SK-N-SH (cell line): ENCODE results near the gene KMT2B. TPM values are rescaled to one million over a fixed set of nuclear protein-coding genes. Genes with fewer than 3 reads are reported as not detected.

Experiments
- CTCF ChIA-PET: fragments of 300-600, 350-600 bp; formaldehyde crosslinking; extraction: SDS; loops from one replicate; lab custom pipeline; 2021; lab: Yijun Ruan, JAX
- POLR2A ChIA-PET: fragments of 350-600 bp; sonication (Branson Sonifier 250); formaldehyde crosslinking; extraction: SDS; loops from one replicate; lab custom pipeline; 2020; ENCODE audit warnings: antibody characterized with exemption, inconsistent platforms; lab: Yijun Ruan, JAX
- DNase-seq: peaks from one replicate; pipeline ENCODE4 v3.0.0; 2012
- H2AFZ ChIP-seq: fragments of 200-600 bp; sonication (generic); 2 replicates; pipeline ENCODE4 v1.8.1; 2016; ENCODE audit warnings: antibody characterized with exemption, mild to moderate bottlenecking, low read depth
- H3F3A ChIP-seq: fragments of 200-600 bp; sonication (generic); replicated peaks from 2 replicates; pipeline ENCODE3; 2016; ENCODE audit warnings: antibody characterized with exemption, mild to moderate bottlenecking; ENCODE audit not compliant: insufficient read depth
- H3K27ac ChIP-seq, 2 experiments: fragments of 200-500 bp in 1 of 2; fragments of 200-600 bp in 1 of 2; sonication (Bioruptor generic) in 1 of 2; sonication (generic), shearing (Covaris generic) in 1 of 2; 2 replicates each; pipeline versions ENCODE4 v1.5.1 to v1.6.1; 2014 to 2016; ENCODE audit warnings: low read depth in 2 of 2, inconsistent platforms in 1 of 2, low read length in 1 of 2, mild to moderate bottlenecking in 1 of 2, mixed read lengths in 1 of 2
- H3K27me3 ChIP-seq: fragments of 200-600 bp; sonication (generic), shearing (Covaris generic); 2 replicates; pipeline ENCODE4 v1.6.1; 2016; ENCODE audit warnings: mixed run types; ENCODE audit not compliant: insufficient read depth
- H3K36me3 ChIP-seq, 2 experiments: fragments of 200-500 bp in 1 of 2; fragments of 200-600 bp in 1 of 2; sonication (Bioruptor generic) in 1 of 2; sonication (generic) in 1 of 2; replicated peaks in 1 of 2; 2 replicates each; pipeline versions ENCODE3 to v1.5.1; 2014 to 2016; ENCODE audit warnings: low read length in 1 of 2, mild to moderate bottlenecking in 1 of 2; ENCODE audit not compliant: insufficient read depth in 2 of 2, control insufficient read depth in 1 of 2
- H3K4me1 ChIP-seq, 2 experiments: fragments of 200-500 bp in 1 of 2; fragments of 200-600 bp in 1 of 2; sonication (Bioruptor generic) in 1 of 2; sonication (generic), shearing (Covaris generic) in 1 of 2; 2 replicates each; pipeline versions ENCODE4 v1.5.1 to v1.6.1; 2014 to 2016; ENCODE audit warnings: low read depth in 1 of 2, low read length in 1 of 2, mixed run types in 1 of 2; ENCODE audit not compliant: insufficient read depth in 2 of 2, control insufficient read depth in 1 of 2
- H3K4me2 ChIP-seq: fragments of 200-600 bp; sonication (generic), shearing (Covaris generic); 2 replicates; pipeline ENCODE4 v1.6.1; 2017; ENCODE audit warnings: mixed run types
- H3K4me3 ChIP-seq, 2 experiments: fragments of 200-500 bp in 1 of 2; fragments of 200-600 bp in 1 of 2; sonication (Bioruptor generic) in 1 of 2; sonication (generic), shearing (Covaris generic) in 1 of 2; 2 replicates each; pipeline versions ENCODE4 v1.5.1 to v1.8.1; 2014 to 2016; ENCODE audit warnings: low read depth in 2 of 2, inconsistent platforms in 1 of 2, low read length in 1 of 2, mild to moderate bottlenecking in 1 of 2, mixed read lengths in 1 of 2, moderate library complexity in 1 of 2
- H3K79me2 ChIP-seq: fragments of 200-600 bp; sonication (generic); 2 replicates; pipeline ENCODE4 v1.8.1; 2017; ENCODE audit warnings: mild to moderate bottlenecking; ENCODE audit not compliant: insufficient read depth
- H3K9ac ChIP-seq: fragments of 200-600 bp; sonication (generic); 2 replicates; pipeline ENCODE4 v1.6.1; 2017; ENCODE audit warnings: mixed run types
- H3K9me2 ChIP-seq: fragments of 200-600 bp; sonication (generic); 2 replicates; pipeline ENCODE4 v1.6.1; 2017; ENCODE audit warnings: mixed run types
- H3K9me3 ChIP-seq: fragments of 200-600 bp; sonication (generic); 2 replicates; pipeline ENCODE4 v1.6.1; 2017; ENCODE audit warnings: mixed run types, mild to moderate bottlenecking, moderate library complexity
- H4K20me1 ChIP-seq: fragments of 200-600 bp; sonication (generic); 2 replicates; pipeline ENCODE4 v1.6.1; 2017; ENCODE audit warnings: mild to moderate bottlenecking, mixed run types; ENCODE audit not compliant: insufficient read depth
- ELF1 ChIP-seq: IDR thresholded peaks from 2 replicates; pipeline ENCODE4 v1.4.0; 2012
- FOSL2 ChIP-seq: IDR thresholded peaks from 2 replicates; pipeline ENCODE4 v1.4.0; 2012; ENCODE audit warnings: low read depth, mild to moderate bottlenecking, moderate library complexity, borderline replicate concordance
- JUND ChIP-seq: IDR thresholded peaks from 2 replicates; pipeline ENCODE4 v1.4.0; 2012
- PBX3 ChIP-seq: IDR thresholded peaks from 2 replicates; pipeline ENCODE4; 2012
- POLR2AphosphoS5 ChIP-seq: IDR thresholded peaks from 2 replicates; pipeline ENCODE4 v1.6.1; 2012; ENCODE audit warnings: low read depth, low read length
- RCOR1 ChIP-seq: fragments of 150-350 bp; IDR thresholded peaks from 2 replicates; pipeline ENCODE4 v1.6.1; 2017; ENCODE audit warnings: antibody characterized with exemption, low read length
- RFX5 ChIP-seq: IDR thresholded peaks from 2 replicates; pipeline ENCODE4 v1.6.1; 2012; ENCODE audit warnings: mild to moderate bottlenecking, improper control_type of control experiment, low read length
- RXRA ChIP-seq: IDR thresholded peaks from 2 replicates; pipeline ENCODE4 v1.4.0; 2012; ENCODE audit warnings: low read depth, mild to moderate bottlenecking, borderline replicate concordance
- SIN3A ChIP-seq: IDR thresholded peaks from 2 replicates; pipeline ENCODE4 v1.6.1; 2012; ENCODE audit warnings: low read depth, mild to moderate bottlenecking, low read length, moderate library complexity, borderline replicate concordance
- TCF12 ChIP-seq: IDR thresholded peaks from 2 replicates; pipeline ENCODE4 v1.4.0; 2012
- YY1 ChIP-seq: IDR thresholded peaks from 2 replicates; pipeline ENCODE4 v1.4.0; 2012; ENCODE audit warnings: low read depth, mild to moderate bottlenecking
- WGBS: methylation state at CpG from one replicate; pipeline ENCODE4 v1.1.6; 2017; ENCODE audit warnings: low lambda C conversion rate; 5-methylcytosine and 5-hydroxymethylcytosine counted together
- polyA plus RNA-seq, 3 experiments: library from polyadenylated mRNA; depleted of rRNA; stranded (reverse); fragments of >200 nt; gene quantifications; 2 replicates each; pipeline ENCODE4 v1.2.3, GENCODE V29; 2012
- TF ChIP-seq, protein P1 (sequence below): fragments of 150-350 bp; IDR thresholded peaks from 2 replicates; pipeline ENCODE4 v1.6.1; 2017; ENCODE audit warnings: antibody characterized with exemption, low read length, low read depth, borderline replicate concordance
- TF ChIP-seq, protein P2 (sequence below): IDR thresholded peaks from 2 replicates; pipeline ENCODE4 v1.6.1; 2012; ENCODE audit warnings: mild to moderate bottlenecking, low read depth, low read length, moderate library complexity

KMT2B gene
- polyA plus RNA-seq, 1 of the 3 experiments (the other 2 are of a cell fraction), result 29.2 TPM

DNA sequence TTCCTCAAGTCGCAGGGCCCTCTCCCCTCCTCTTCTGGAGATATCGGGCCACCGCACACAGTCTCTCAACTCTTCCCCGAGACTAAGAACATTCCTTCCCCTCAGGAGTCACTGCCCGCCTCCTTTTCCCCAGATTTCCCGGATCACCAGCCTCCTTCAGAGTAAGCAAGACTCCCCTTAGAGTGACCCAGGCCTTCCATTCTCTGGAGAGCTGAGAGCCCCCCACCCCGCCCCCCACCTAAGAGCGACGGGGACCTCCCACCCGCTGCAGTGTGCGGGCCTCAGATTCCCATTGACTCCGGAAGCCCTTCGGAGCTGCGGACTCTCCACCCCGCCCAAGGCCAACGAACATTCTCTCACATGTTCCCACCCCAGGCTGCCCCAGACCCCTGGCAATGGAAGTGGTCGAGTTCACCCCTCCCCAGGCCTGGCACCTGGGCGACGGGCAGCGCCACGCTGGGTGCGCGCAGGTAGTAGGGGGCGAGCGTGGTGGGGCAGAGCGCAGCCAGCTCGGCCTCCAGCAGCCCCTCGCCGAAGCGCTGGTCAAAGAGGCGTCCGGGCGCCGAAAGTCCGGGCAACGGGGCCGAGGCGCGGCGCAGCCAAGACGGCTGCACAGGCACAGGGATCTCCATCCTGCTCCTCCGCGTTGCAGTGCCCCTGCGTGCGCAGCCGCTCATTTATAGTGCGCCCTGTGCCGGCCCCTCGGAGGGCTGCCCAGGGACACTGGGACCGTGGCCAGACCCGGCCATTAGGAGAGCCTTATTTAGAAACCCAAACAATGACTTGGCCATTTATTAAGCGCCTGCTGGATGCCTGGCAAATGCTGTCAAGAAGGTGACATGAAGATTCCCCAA lies 38.8 kb downstream of the KMT2B start, which contains the start of gene HSPB6:
Gene HSPB6 (minus strand): TSS at position 653 of the 854 bp plus-strand sequence. CDS start 21 bp downstream, at position 632.
- ChIA-PET CTCF (interaction anchor here (0.9 to 1.5 kb wide), 2 partner anchors 12 to 63 kb away, joined by 4 to 5 read pairs; partner anchors contain the start of genes PSENEN and U2AF1L4), POLR2A (interaction anchor here (0.8 to 1.7 kb wide), 4 partner anchors 9 to 16 kb away, joined by 3 to 11 read pairs (median 4); partner anchors contain the start of genes LIN37 and U2AF1L4)
- H3K4me2 ChIP-seq, result peak within 1 kb of the TSS; percentile 95
- peak within 1 kb of the TSS; percentile 93 to 98 for H3K27ac ChIP-seq
- WGBS, result 93% methylated on average over 46 of the region's 52 CpGs
- H4K20me1 ChIP-seq, result peaks cover 4% of the 10 kb centered on the region
- peak within 1 kb of the TSS; percentile 63; the same call in 1 of the 2 replicates for H2AFZ ChIP-seq
- peaks cover 21 to 29% of the 10 kb centered on the region in 2 experiments for H3K36me3 ChIP-seq
- peak within 1 kb of the TSS; percentile 87 to 99 for H3K4me3 ChIP-seq
- no peaks in the 10 kb centered on the region for H3K27me3 ChIP-seq
- peaks cover 10% of the 10 kb centered on the region for H3F3A ChIP-seq
- H3K9ac ChIP-seq, result peak within 1 kb of the TSS; percentile 100
- peaks cover 27% of the 10 kb centered on the region for H3K79me2 ChIP-seq
- no peaks in the 10 kb centered on the region for H3K9me3 ChIP-seq
- no peak for DNase-seq
- H3K4me1 ChIP-seq, result peaks cover 7 to 19% of the 10 kb centered on the region in 2 experiments; a peak in 3 of 4 replicates
- TF ChIP-seq, protein P1, sequence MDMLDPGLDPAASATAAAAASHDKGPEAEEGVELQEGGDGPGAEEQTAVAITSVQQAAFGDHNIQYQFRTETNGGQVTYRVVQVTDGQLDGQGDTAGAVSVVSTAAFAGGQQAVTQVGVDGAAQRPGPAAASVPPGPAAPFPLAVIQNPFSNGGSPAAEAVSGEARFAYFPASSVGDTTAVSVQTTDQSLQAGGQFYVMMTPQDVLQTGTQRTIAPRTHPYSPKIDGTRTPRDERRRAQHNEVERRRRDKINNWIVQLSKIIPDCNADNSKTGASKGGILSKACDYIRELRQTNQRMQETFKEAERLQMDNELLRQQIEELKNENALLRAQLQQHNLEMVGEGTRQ, result no peak
- no peak for TF ChIP-seq JUND
- no peak for TF ChIP-seq RCOR1
- TF ChIP-seq RFX5, result no peak
- TF ChIP-seq, protein P2, sequence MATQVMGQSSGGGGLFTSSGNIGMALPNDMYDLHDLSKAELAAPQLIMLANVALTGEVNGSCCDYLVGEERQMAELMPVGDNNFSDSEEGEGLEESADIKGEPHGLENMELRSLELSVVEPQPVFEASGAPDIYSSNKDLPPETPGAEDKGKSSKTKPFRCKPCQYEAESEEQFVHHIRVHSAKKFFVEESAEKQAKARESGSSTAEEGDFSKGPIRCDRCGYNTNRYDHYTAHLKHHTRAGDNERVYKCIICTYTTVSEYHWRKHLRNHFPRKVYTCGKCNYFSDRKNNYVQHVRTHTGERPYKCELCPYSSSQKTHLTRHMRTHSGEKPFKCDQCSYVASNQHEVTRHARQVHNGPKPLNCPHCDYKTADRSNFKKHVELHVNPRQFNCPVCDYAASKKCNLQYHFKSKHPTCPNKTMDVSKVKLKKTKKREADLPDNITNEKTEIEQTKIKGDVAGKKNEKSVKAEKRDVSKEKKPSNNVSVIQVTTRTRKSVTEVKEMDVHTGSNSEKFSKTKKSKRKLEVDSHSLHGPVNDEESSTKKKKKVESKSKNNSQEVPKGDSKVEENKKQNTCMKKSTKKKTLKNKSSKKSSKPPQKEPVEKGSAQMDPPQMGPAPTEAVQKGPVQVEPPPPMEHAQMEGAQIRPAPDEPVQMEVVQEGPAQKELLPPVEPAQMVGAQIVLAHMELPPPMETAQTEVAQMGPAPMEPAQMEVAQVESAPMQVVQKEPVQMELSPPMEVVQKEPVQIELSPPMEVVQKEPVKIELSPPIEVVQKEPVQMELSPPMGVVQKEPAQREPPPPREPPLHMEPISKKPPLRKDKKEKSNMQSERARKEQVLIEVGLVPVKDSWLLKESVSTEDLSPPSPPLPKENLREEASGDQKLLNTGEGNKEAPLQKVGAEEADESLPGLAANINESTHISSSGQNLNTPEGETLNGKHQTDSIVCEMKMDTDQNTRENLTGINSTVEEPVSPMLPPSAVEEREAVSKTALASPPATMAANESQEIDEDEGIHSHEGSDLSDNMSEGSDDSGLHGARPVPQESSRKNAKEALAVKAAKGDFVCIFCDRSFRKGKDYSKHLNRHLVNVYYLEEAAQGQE, result no peak
- no peak for TF ChIP-seq SIN3A
- no peaks in the 10 kb centered on the region for H3K9me2 ChIP-seq

GRCh38 chr19:35757231-35757748 lies 39.5 kb downstream of the KMT2B start:
- H3K9me3 ChIP-seq, result no peaks in the 10 kb centered on the region
- H3K27ac ChIP-seq, result peak overlapping the region; percentile 93 to 98
- H3K9ac ChIP-seq, result peak overlapping the region; percentile 100
- CTCF ChIA-PET, result interaction anchor here (1.5 kb wide), 1 partner anchor 12 kb away, joined by 5 read pairs; the partner anchor contains the start of genes PSENEN and U2AF1L4
- DNase-seq, result peak; percentile 70
- no peaks in the 10 kb centered on the region for H3K9me2 ChIP-seq
- H3K27me3 ChIP-seq, result no peaks in the 10 kb centered on the region
- H3K36me3 ChIP-seq, result peaks cover 22 to 28% of the 10 kb centered on the region in 2 experiments
- H3K4me3 ChIP-seq, result peak overlapping the region; percentile 87 to 99
- peaks cover 7 to 19% of the 10 kb centered on the region in 2 experiments; a peak in 3 of 4 replicates for H3K4me1 ChIP-seq
- H3K4me2 ChIP-seq, result peak overlapping the region; percentile 95
- peaks cover 10% of the 10 kb centered on the region for H3F3A ChIP-seq
- H2AFZ ChIP-seq, result peak overlapping the region; percentile 63; the same call in 1 of the 2 replicates
- POLR2A ChIA-PET, result interaction anchor here (0.8 to 1.7 kb wide), 5 partner anchors 9 to 112 kb away, joined by 3 to 11 read pairs (median 4); partner anchors contain the start of genes LIN37 and U2AF1L4
- H4K20me1 ChIP-seq, result peaks cover 4% of the 10 kb centered on the region
- WGBS, result 25% methylated on average over 17 of the region's 19 CpGs
- H3K79me2 ChIP-seq, result peaks cover 27% of the 10 kb centered on the region
- peak; percentile 94 for TF ChIP-seq TCF12
- TF ChIP-seq, protein P2, result peak; percentile 32; the same call in 1 of the 2 replicates
- peak; percentile 71; the same call in 1 of the 2 replicates for TF ChIP-seq SIN3A
- 0 out of 2 replicates have a peak, but pooled peaks have one; percentile 46 for TF ChIP-seq YY1
- TF ChIP-seq POLR2AphosphoS5, result no peak; the same call in 1 of the 2 replicates
- TF ChIP-seq PBX3, result peak; percentile 88
- peak; percentile 54; the same call in 1 of the 2 replicates for TF ChIP-seq JUND
- TF ChIP-seq RXRA, result no peak; the same call in 1 of the 2 replicates
- TF ChIP-seq FOSL2, result peak; percentile 70
- TF ChIP-seq ELF1, result peak; percentile 38; the same call in 1 of the 2 replicates
